IMR-90 (cell line): ENCODE measurements around the gene PUDP. TPM values are rescaled to one million over a fixed set of nuclear protein-coding genes. Genes with fewer than 3 reads are reported as not detected.

ENCODE experiments used
- microRNA-seq, 2 experiments: library from miRNA; stranded (forward) in 1 of 2; unstranded in 1 of 2; fragments of 10-50 nt in 1 of 2; fragments of <30 nt in 1 of 2; gene quantifications in 1 of 2; microRNA quantifications in 1 of 2; one replicate each; pipeline versions ENCODE3 to v1.1.0; 2013 to 2020; ENCODE audit not compliant: insufficient read depth in 1 of 2, insufficient read length in 1 of 2, unreplicated experiment in 1 of 2
- polyA plus RNA-seq, 3 experiments: library from polyadenylated mRNA; depleted of rRNA; stranded (reverse); fragments of >200 nt; gene quantifications; 2 replicates each; pipeline ENCODE4 v1.2.3, GENCODE V29; 2012; ENCODE audit warnings: low replicate concordance in 1 of 3
- small RNA-seq, 5 experiments: library from RNA; depleted of rRNA; stranded (forward); fragments of <200 nt; gene quantifications; one replicate each; pipeline ENCODE3, GENCODE V24; 2012
- total RNA-seq: library from RNA; depleted of rRNA; stranded (reverse); fragments of >200 nt; gene quantifications from 2 replicates; pipeline ENCODE4 v1.2.3, GENCODE V29; 2012; rRNA removed

PUDP gene
- total and polyA plus RNA-seq, 2 of the 4 experiments (the other 2 are of a cell fraction), result 22.2 to 28.6 TPM

Small RNAs within 50 kb of the gene (microRNA-seq; reads per million reads assigned to microRNA genes)
- gene MIR4767, result 0 to 0.73 reads per million in 2 experiments

Small RNAs within 50 kb of the gene (small RNA-seq; reads per million reads assigned to genes)
- gene MIR4767, result 0 to 0.15 (median 0) reads per million in 5 experiments

Other genes starting within 250 kb of the PUDP start
- 3.4 and 3.6 TPM in 2 replicates for gene STS, start 441 bp downstream of the PUDP start, total RNA-seq
- 2.4 and 2.6 TPM in 2 replicates for gene STS, start 441 bp downstream of the PUDP start, polyA plus RNA-seq (2012; rRNA removed)